Naive B cell (primary cell): ENCODE data around the gene CWC15. TPM values are rescaled to one million over a fixed set of nuclear protein-coding genes. Genes with fewer than 3 reads are reported as not detected.

Experiments
- ATAC-seq, 2 donors: fragments of 150-1000 bp; cut with Tn5 transposase; 2 replicates each; pipeline ENCODE4 v1.10.0; 2021; ENCODE audit warnings: low read depth in 2 of 2, mild to moderate bottlenecking in 2 of 2, moderate library complexity in 2 of 2
- DNase-seq: peaks from one replicate; pipeline ENCODE4 v3.0.0; 2022
- H3K27ac Mint-ChIP-seq, 6 donors: one replicate each; pipeline ENCODE4 v1.8.0; 2020 to 2022; ENCODE audit warnings: mild to moderate bottlenecking in 6 of 6, mixed read lengths in 6 of 6, moderate library complexity in 5 of 6, inconsistent platforms in 2 of 6
- H3K27me3 Mint-ChIP-seq, 3 donors: one replicate each; pipeline ENCODE4 v1.8.0; 2021 to 2022; ENCODE audit warnings: mixed read lengths in 3 of 3, mild to moderate bottlenecking in 1 of 3
- H3K36me3 Mint-ChIP-seq, 2 donors: one replicate each; pipeline ENCODE4 v1.8.0; 2020 to 2022; ENCODE audit warnings: mixed read lengths in 2 of 2, inconsistent platforms in 1 of 2, mild to moderate bottlenecking in 1 of 2
- H3K4me1 Mint-ChIP-seq, 3 donors: one replicate each; pipeline ENCODE4 v1.8.0; 2020 to 2022; ENCODE audit warnings: mixed read lengths in 3 of 3, inconsistent platforms in 1 of 3, mild to moderate bottlenecking in 1 of 3, moderate library complexity in 1 of 3
- H3K4me3 Mint-ChIP-seq, 8 donors: one replicate each; pipeline ENCODE4 v1.8.0; 2020 to 2022; ENCODE audit warnings: mild to moderate bottlenecking in 8 of 8, mixed read lengths in 8 of 8, moderate library complexity in 8 of 8, inconsistent platforms in 2 of 8
- H3K9me3 Mint-ChIP-seq, 7 donors: one replicate each; pipeline ENCODE4 v1.8.0; 2020 to 2022; ENCODE audit warnings: mixed read lengths in 7 of 7, mild to moderate bottlenecking in 5 of 7, inconsistent platforms in 2 of 7, moderate library complexity in 1 of 7
- polyA plus RNA-seq, 6 donors: library from polyadenylated mRNA; unstranded; fragments of 300-500 nt; fragmentation: Illumina TruSeq; gene quantifications; one replicate each; pipeline ENCODE4 v1.2.3, GENCODE V29; 2021; ENCODE audit warnings: low read depth in 6 of 6

Gene CWC15
- polyA plus RNA-seq, 6 donors from 2014 or later = 42.0 to 68.2 (median 56.8) TPM

- ATAC-seq (no peak), DNase-seq (no peak)
- peaks cover 12 to 23% (median 15%) of the 10 kb centered on the region in 3 donors for H3K4me1 Mint-ChIP-seq
- peaks cover 0 to 4% (median 0%) of the 10 kb centered on the region in 7 donors for H3K9me3 Mint-ChIP-seq
- H3K27me3 Mint-ChIP-seq = peaks cover 0 to 9% (median 0%) of the 10 kb centered on the region in 3 donors
- H3K27ac Mint-ChIP-seq = peak overlapping the region in 5 of 6 donors; percentile 94 to 98 (median 97)
- H3K4me3 Mint-ChIP-seq = peak overlapping the region; percentile 93 to 100 (median 98)
- peaks cover 10 to 18% of the 10 kb centered on the region in 2 donors for H3K36me3 Mint-ChIP-seq
Observed at GRCh38 chr11:94974178-94974577, 822 bp upstream of the CWC15 start.

DNA sequence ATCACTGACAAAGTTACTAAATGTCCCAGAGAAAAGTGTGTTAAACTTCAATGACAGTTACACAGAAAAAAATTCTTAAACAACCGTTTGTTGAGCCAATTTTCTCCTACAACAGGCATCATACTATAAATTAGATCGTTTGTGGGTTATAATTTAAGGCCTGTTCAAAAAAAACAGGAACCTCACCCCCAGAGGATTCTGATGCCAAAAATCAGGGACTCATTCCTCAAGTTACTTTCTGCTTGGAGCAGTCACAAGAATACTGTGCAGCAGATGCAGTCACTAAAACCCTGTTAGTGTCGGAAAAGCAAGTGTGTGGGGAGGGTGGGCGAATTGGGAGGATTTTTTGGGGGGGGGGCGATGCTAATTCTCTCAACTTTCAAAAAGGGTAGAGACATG lies 657 bp downstream of the CWC15 start:
- H3K9me3 Mint-ChIP-seq = peaks cover 0 to 4% (median 0%) of the 10 kb centered on the region in 7 donors
- DNase-seq (no peak), ATAC-seq (no peak)
- peaks cover 0 to 9% (median 0%) of the 10 kb centered on the region in 3 donors for H3K27me3 Mint-ChIP-seq
- H3K36me3 Mint-ChIP-seq = peaks cover 20 to 28% of the 10 kb centered on the region in 2 donors
- peak overlapping the region; percentile 93 to 100 (median 98) for H3K4me3 Mint-ChIP-seq
- peak overlapping the region in 4 of 6 donors; percentile 44 to 98 (median 94) for H3K27ac Mint-ChIP-seq
- peaks cover 17 to 23% (median 19%) of the 10 kb centered on the region in 3 donors for H3K4me1 Mint-ChIP-seq

DNA sequence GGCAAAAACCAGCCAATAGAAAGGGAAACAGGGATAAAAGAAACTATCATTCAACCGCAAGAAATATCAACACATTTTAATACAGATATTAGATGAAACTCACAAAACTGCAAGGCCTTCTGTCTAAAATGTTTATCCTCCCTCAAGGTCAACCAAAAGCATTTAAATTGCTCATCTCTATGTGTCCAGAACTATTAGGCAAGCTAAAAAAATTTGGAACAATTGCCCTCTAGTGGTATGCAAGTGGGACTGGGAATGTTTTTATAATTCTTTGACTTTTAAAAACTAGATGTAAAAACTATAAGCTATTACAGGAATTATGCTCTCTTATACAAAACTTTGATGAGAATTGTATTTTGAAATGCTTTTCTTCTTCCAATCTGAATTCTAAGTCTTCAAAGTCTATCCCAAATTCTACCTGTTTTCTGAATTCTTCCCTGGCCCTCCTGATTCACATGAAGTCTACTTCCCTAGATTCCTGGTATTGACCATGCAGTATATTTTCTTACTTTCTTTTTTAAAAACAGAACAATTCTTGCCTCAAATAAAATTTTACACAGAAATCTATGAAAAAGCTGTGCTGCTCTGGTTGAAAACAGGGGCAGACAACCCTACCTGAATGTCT lies 4.9 kb downstream of the CWC15 start:
- ATAC-seq (no peak), DNase-seq (no peak)
- H3K4me3 Mint-ChIP-seq = peak overlapping the region in 1 of 8 donors; percentile 47
- H3K27me3 Mint-ChIP-seq = no peaks in the 10 kb centered on the region
- H3K36me3 Mint-ChIP-seq = peaks cover 40 to 43% of the 10 kb centered on the region in 2 donors
- H3K4me1 Mint-ChIP-seq = peaks cover 15 to 21% (median 20%) of the 10 kb centered on the region in 3 donors
- peaks cover 0 to under 1% (median 0%) of the 10 kb centered on the region in 7 donors for H3K9me3 Mint-ChIP-seq
- no peak overlapping the region for H3K27ac Mint-ChIP-seq

GRCh38 chr11:94964934-94965333 lies 8.4 kb downstream of the CWC15 start:
- H3K27me3 Mint-ChIP-seq = no peaks in the 10 kb centered on the region
- DNase-seq (no peak), ATAC-seq (no peak)
- H3K36me3 Mint-ChIP-seq = peaks cover 37 to 48% of the 10 kb centered on the region in 2 donors
- peaks cover 3 to 8% (median 7%) of the 10 kb centered on the region in 3 donors for H3K4me1 Mint-ChIP-seq
- H3K4me3 Mint-ChIP-seq = no peak overlapping the region
- no peaks in the 10 kb centered on the region for H3K9me3 Mint-ChIP-seq
- H3K27ac Mint-ChIP-seq = no peak overlapping the region

DNA sequence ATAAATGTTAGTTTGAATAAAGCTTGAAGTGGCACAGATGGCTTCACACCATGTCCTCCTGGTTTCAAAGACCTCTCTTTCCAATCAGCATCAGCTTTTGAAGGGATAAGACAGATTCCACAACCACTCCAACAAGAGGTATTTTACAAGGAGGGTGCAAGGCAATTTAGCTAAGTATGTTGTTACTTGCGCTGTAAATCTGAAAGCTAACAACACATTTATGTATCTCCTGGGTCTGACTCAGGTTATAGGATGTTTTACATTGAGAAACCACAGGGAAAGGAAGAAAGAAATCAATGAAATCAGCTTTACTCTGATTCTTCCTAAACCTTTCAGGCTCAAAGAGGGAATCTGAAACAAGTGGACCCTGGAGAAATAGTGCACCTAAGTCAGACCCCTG lies 12.1 kb downstream of the CWC15 start:
- Mint-ChIP-seq H3K27ac (no peak overlapping the region), H3K36me3 (peaks cover 20 to 32% of the 10 kb centered on the region in 2 donors)

GRCh38 chr11:94960488-94960887 lies 12.9 kb downstream of the CWC15 start:
- no peak for ATAC-seq
- H3K9me3 Mint-ChIP-seq = no peaks in the 10 kb centered on the region
- peaks cover 0 to 3% (median under 1%) of the 10 kb centered on the region in 3 donors for H3K4me1 Mint-ChIP-seq
- no peak for DNase-seq
- peak overlapping the region in 1 of 6 donors; percentile 32 for H3K27ac Mint-ChIP-seq
- H3K27me3 Mint-ChIP-seq = no peaks in the 10 kb centered on the region
- no peak overlapping the region for H3K4me3 Mint-ChIP-seq
- H3K36me3 Mint-ChIP-seq = peaks cover 13 to 26% of the 10 kb centered on the region in 2 donors

More for the DNA sequence above, 12.1 kb downstream of the CWC15 start:
- H3K9me3 Mint-ChIP-seq = no peaks in the 10 kb centered on the region
- ATAC-seq (no peak), DNase-seq (no peak)
- no peak overlapping the region for H3K4me3 Mint-ChIP-seq
- H3K27me3 Mint-ChIP-seq = no peaks in the 10 kb centered on the region
- peaks cover 0 to 4% (median 3%) of the 10 kb centered on the region in 3 donors for H3K4me1 Mint-ChIP-seq

DNA sequence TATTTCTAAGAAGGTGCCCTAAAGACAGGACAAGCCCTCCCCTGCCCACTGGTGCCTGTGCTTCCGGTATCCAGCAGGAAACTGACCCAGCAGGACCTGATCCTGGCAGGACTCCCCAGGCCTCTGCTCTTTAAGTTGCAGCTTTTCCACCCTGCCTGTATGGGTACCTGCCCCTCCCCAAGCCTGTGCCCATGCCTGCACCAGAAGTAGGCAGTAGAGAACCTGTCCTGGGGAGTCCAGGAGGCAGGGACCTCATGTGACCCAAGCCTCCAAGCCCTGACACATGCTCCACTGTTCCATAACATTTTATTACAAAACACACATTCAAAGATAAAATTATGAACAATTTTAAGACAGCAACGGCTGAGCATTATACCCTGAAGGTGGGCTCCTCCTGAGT lies 14.2 kb downstream of the CWC15 start:
- H3K27ac Mint-ChIP-seq = peak overlapping the region in 1 of 6 donors; percentile 41
- peaks cover 9 to 13% of the 10 kb centered on the region in 2 donors for H3K36me3 Mint-ChIP-seq
- H3K4me1 Mint-ChIP-seq = no peaks in the 10 kb centered on the region
- ATAC-seq (no peak), DNase-seq (no peak)
- no peaks in the 10 kb centered on the region for H3K9me3 Mint-ChIP-seq
- no peak overlapping the region for H3K4me3 Mint-ChIP-seq
- H3K27me3 Mint-ChIP-seq = peaks cover 0 to 5% (median 0%) of the 10 kb centered on the region in 3 donors

DNA sequence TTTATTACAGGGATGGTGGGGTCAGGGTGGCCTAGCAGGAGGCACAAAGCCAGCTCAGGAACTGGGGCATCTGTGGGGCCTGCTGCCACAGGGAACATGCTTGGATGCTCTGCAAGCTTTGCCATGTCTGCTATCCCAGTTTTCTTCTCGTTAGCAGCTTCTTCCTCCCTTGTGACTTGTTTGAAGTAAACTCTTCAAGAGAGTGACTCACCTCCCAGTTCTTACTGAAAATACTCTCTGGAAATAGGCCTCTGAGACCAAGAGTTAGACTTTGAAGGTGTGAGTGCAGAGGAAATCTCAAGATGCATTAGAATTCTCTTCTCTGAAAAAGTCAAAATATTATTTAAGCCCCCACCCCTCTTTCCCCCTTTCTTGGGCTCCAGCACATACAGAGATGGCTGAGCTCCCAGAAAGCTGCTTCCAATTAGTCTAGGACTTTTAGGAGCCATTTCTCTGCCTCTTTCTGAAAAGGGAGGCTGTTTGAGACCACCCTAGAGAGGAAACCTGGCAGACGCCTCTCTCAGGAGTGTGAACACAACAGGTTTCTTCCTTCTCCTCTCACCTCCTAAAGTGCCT lies 15.1 kb downstream of the CWC15 start:
- ATAC-seq (no peak), DNase-seq (no peak)
- peaks cover 0 to 5% (median 0%) of the 10 kb centered on the region in 3 donors for H3K27me3 Mint-ChIP-seq
- no peak overlapping the region for H3K4me3 Mint-ChIP-seq
- H3K27ac Mint-ChIP-seq = peak overlapping the region in 2 of 6 donors; percentile 20 to 38
- H3K4me1 Mint-ChIP-seq = no peaks in the 10 kb centered on the region
- H3K36me3 Mint-ChIP-seq = peaks cover 6 to 9% of the 10 kb centered on the region in 2 donors
- H3K9me3 Mint-ChIP-seq = no peaks in the 10 kb centered on the region

- DNase-seq = no peak
- Mint-ChIP-seq H3K27me3 (peaks cover 0 to 5% (median 5%) of the 10 kb centered on the region in 3 donors), H3K27ac (no peak overlapping the region), H3K36me3 (peaks cover 0 to 9% of the 10 kb centered on the region in 2 donors), H3K4me3 (no peak overlapping the region), H3K4me1 (no peaks in the 10 kb centered on the region), H3K9me3 (no peaks in the 10 kb centered on the region)
- no peak for ATAC-seq
Observed at GRCh38 chr11:94956963-94957362, 16.4 kb downstream of the CWC15 start.

- H3K27me3 Mint-ChIP-seq = peaks cover 0 to 5% (median 5%) of the 10 kb centered on the region in 3 donors
- H3K4me3 Mint-ChIP-seq = no peak overlapping the region
- no peak for ATAC-seq
- no peak for DNase-seq
- peaks cover 0 to under 1% of the 10 kb centered on the region in 2 donors for H3K36me3 Mint-ChIP-seq
- H3K27ac Mint-ChIP-seq = no peak overlapping the region
- peaks cover 0 to 8% (median 0%) of the 10 kb centered on the region in 7 donors for H3K9me3 Mint-ChIP-seq
- no peaks in the 10 kb centered on the region for H3K4me1 Mint-ChIP-seq
Observed at GRCh38 chr11:94954753-94955152, 18.6 kb downstream of the CWC15 start.

GRCh38 chr11:94948070-94948617 lies 25.2 kb downstream of the CWC15 start:
- ATAC-seq (no peak), DNase-seq (no peak)
- Mint-ChIP-seq H3K4me1 (peaks cover 8 to 10% (median 10%) of the 10 kb centered on the region in 3 donors), H3K36me3 (peaks cover 0 to 6% of the 10 kb centered on the region in 2 donors), H3K27ac (peak overlapping the region in 2 of 6 donors; percentile 45 to 53), H3K4me3 (no peak overlapping the region), H3K9me3 (peaks cover 0 to 9% (median 3%) of the 10 kb centered on the region in 7 donors), H3K27me3 (peaks cover 0 to 12% (median 0%) of the 10 kb centered on the region in 3 donors)

- Mint-ChIP-seq H3K36me3 (peaks cover 0 to 7% of the 10 kb centered on the region in 2 donors), H3K9me3 (peaks cover 0 to 9% (median 3%) of the 10 kb centered on the region in 7 donors), H3K4me1 (peaks cover 8 to 10% (median 10%) of the 10 kb centered on the region in 3 donors), H3K27me3 (peaks cover 0 to 8% (median 2%) of the 10 kb centered on the region in 3 donors), H3K27ac (peak overlapping the region in 1 of 6 donors; percentile 70), H3K4me3 (no peak overlapping the region)
- DNase-seq = no peak
- no peak for ATAC-seq
Observed at GRCh38 chr11:94946812-94947211, 26.5 kb downstream of the CWC15 start.

GRCh38 chr11:94941131-94941530 lies 32.2 kb downstream of the CWC15 start:
- Mint-ChIP-seq H3K9me3 (peaks cover 0 to 4% (median 0%) of the 10 kb centered on the region in 7 donors), H3K4me3 (no peak overlapping the region), H3K36me3 (peaks cover 0 to 7% of the 10 kb centered on the region in 2 donors), H3K27ac (no peak overlapping the region), H3K27me3 (peaks cover 0 to 8% (median 5%) of the 10 kb centered on the region in 3 donors), H3K4me1 (no peaks in the 10 kb centered on the region)
- DNase-seq = no peak
- no peak for ATAC-seq
